ENCODE measurements around the gene AKIRIN2.

DNA sequence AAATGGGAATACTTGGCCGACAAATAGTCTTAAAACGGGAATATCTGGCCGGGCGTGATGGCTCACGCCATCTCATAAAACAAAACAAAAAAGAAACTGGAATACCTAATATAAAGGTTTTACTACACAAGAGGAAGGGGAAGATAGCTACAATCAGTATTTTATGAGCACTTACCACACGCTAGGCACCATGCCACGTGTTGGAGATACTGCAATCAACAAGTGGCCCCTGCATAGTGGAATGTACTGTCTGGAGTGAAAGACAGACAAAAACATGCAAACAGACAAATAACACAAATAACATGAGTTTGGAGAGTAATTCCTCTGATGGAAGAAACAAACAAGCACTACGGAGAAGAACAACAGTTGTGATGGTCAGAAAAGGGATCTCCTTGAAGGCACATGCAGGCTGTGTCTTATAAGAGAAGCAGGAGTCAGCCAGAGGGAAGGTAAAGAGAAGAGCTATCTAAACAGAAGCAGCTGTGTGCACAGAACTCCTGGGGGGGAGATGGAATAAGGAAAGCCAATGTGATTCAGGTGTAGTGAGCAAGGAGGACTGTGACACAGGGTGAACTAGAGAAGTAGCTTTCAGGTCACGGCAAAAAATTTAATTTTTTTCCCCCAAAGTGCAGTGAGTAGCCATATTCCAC lies 39.1 kb upstream of the AKIRIN2 start:
- TF ChIP-seq, protein P1, sequence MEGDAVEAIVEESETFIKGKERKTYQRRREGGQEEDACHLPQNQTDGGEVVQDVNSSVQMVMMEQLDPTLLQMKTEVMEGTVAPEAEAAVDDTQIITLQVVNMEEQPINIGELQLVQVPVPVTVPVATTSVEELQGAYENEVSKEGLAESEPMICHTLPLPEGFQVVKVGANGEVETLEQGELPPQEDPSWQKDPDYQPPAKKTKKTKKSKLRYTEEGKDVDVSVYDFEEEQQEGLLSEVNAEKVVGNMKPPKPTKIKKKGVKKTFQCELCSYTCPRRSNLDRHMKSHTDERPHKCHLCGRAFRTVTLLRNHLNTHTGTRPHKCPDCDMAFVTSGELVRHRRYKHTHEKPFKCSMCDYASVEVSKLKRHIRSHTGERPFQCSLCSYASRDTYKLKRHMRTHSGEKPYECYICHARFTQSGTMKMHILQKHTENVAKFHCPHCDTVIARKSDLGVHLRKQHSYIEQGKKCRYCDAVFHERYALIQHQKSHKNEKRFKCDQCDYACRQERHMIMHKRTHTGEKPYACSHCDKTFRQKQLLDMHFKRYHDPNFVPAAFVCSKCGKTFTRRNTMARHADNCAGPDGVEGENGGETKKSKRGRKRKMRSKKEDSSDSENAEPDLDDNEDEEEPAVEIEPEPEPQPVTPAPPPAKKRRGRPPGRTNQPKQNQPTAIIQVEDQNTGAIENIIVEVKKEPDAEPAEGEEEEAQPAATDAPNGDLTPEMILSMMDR (IDR thresholded peaks at IDR 0.05): no peak
- TF ChIP-seq EP300 (IDR thresholded peaks at IDR 0.05): no peak
